ENCODE measurements around the gene VSTM2B. TPM values are rescaled to one million over a fixed set of nuclear protein-coding genes. Genes with fewer than 3 reads are reported as not detected.
"Not testable (repeated sequence)": the region's sequence is repeated elsewhere in the genome, so short reads cannot be mapped to it uniquely, and the experiment has no call there.

The VSTM2B gene
- total RNA-seq, 1 donor from 2014 or later = not detected

DNA sequence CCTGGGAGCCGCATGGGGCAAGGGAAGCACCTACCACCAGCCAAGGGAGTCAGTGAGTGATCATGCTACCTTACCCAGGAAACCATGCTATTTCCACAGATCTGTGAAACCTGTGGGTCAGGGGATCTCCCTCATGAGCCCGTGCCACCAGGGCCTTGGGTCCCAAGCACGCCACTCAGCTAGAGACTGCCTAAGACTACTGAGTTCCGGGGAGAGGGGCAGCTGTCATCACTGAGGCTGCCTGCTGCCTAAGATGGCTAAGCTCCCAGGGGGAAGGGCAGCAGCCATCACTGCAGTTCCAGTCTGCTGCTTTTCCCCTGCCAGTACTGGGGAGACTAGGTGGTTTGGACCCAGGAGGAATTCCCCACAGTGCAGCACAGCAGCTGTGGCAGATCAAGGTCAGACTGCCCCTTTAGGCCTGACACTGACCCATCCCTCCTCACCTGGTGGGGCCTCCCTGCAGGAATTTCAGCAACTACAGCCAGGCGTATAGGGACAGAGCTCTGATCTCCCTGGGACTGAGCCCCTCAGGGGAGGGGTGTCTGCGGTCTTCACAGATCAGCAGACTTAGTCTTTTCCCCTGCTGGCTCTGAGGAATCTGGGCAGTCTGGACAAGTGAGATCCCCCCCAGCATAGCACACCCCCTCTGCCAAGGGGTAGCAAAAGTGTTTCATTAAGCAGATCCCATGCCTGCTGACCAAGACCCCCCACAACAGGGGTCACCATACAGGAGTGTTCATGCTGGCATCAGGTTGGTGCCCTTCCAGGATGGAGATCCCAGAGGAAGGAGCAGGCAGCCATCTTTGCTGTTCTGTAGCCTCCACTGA lies 26.9 kb downstream of the VSTM2B start:
- intact Hi-C loops (cut with DNase I) = no loop called here
- DNase-seq (no peak), ATAC-seq (ENCODE audit: poor library complexity) (no peak)

GRCh38 chr19:29554149-29554548 lies 28.4 kb downstream of the VSTM2B start:
- no peak for ATAC-seq (ENCODE audit: poor library complexity)
- intact Hi-C loops (cut with DNase I) = no loop called here
- no peak for DNase-seq

DNA sequence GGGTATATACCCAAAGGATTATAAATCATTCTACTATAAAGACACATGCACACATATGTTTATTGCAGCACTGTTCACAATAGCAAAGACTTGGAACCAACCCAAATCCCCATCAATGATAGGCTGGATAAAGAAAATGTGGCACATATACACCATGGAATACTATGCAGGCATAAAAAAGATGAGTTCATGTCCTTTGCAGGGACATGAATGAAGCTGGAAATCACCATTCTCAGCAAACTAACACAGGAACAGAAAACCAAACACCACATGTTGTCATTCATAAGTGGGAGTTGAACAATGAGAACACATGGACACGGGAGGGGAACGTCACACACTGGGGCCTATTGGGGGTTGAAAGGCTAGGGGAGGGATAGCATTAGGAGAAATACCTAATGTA lies 33.3 kb downstream of the VSTM2B start:
- ATAC-seq (ENCODE audit: poor library complexity); DNase-seq; intact Hi-C loops (cut with DNase I): not testable (repeated sequence)

DNA sequence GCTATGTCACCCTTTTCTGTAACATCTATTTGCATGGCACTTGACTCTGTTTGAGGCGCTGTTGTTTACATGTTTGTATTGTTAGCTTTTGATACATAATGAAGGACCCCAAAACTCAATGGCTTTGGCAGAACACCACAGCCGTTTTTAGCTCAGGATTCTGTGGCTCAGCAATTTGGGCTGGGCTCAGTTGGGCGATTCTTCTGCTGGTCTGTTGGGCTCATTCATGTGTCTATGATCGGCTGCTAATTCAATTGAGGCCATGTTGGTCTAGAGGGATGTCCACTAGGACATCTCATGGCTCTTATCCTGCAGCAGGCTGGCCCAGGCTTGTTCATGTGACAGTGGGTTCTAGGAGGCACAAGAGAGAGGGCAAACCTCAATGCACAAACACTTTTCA lies 33.9 kb downstream of the VSTM2B start:
- ATAC-seq (ENCODE audit: poor library complexity) (no peak), DNase-seq (no peak)
- intact Hi-C loops (cut with DNase I) = no loop called here

DNA sequence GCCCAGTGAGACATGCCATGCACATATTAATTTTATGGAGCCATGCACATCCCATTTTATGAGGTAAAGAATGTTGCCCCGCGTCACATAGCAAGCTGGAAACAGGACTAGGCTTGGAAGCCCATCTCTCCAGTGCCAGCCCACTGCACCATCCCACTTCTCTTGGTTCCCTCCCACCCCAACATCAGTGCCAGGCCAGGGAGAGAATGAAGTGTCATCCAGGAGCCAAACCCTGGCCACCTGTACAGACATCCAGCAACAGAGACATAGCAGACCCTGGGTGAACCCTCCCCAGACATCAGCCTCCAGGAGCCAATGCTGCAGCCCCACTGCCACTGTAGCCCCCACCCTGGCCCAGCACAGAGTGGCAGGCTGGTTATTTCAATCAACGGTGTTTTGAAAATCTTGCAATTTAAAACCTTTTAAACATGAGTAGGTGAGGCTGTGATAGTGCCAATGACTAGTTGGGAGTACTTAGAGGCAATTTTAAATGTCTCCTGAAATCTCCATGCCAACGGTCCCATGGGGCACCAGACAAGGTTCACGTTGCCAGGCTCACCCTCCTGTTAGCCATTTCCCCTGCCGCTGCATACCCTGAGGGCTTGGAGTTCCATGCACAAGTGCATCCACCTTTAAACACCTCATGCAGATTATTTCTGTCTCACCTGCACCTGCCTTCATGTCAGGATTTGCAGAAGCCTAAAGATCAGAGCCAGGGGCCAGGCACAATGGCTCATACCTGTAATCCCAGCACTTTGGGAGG lies 34.7 kb downstream of the VSTM2B start:
- ATAC-seq (ENCODE audit: poor library complexity) = no peak
- no peak for DNase-seq
- intact Hi-C loops (cut with DNase I) = no loop called here

- no peak for DNase-seq
- intact Hi-C loops (cut with DNase I) = no loop called here
- no peak for ATAC-seq (ENCODE audit: poor library complexity)
Measured at GRCh38 chr19:29561601-29562000, 35.8 kb downstream of the VSTM2B start.

DNA sequence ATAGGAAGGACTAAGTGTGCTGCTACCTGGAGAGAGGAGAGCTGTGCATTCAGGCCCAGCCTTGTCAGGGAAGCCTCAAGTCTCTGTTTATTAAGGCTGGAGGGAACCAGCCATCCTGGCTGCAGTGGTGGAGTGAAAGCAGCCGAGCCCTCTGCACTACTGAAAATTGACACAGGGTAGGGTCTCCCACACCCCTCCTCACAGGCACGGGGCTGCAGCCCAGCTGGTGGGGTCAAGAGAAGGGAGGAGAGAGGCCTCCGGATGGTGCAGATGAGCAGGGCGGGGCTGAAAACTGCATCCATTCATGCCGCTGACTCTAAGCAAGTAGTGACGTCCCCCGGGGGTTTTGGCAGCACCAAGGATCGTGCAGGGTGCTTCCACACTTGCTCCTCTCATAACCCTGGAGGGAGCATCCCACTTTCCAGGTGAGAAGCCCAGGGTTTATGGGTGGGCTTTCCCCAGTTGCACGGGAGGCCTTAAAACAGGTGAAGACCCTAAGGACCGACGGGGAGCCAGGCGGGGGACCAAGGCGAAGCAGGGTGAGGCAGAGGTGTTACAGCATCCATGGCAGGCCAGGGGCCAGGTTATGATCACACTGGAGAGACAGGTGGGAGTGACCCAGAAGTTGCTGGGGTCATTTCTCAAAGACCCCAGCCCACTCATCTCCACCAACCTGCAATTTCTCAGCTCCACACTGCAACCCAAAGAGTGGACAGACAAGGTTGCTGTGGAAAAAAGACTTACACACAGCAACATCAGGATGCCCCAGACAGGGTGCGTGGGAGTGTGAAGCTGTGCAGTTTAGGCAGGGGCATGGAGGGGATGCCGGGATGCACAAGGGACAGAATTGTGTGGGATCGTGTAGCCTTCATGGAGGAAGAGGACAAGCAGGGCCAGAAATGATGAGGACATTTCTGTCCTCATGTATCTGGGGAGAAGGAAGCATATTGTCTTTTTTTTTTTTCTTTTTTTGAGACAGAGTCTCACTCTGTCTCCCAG lies 36.8 kb downstream of the VSTM2B start:
- intact Hi-C loops (cut with DNase I) = no loop called here
- no peak for ATAC-seq (ENCODE audit: poor library complexity)
- no peak for DNase-seq

DNA sequence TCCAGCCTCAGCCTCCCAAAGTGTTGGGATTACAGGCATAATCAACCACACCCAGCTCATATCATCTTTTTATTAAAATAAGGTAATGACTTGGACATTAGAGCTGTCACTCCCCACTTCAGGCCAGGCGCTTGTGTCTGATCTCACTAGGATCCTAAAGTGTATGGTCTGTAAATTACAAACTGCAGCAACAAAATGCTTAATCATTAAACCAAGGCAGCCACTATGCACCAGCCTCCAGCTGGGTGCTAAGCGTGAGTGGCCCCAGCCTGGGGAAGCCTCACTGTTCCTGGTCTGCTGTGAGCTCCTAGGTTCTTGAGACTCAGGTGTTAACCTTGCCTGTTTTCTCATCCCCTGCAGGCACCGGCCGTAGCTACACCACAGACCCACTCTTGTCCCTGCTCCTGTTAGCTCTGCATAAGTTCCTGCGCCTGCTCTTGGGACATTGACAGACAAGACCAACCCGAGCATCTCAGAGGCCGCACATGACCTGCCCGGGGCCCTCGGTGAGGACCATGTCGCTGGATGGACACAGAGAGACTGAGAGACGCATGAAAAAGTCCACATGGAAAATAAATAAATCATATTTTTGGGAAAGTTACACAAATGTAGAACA lies 37.8 kb downstream of the VSTM2B start:
- intact Hi-C loops (cut with DNase I) = no loop called here
- DNase-seq (no peak), ATAC-seq (ENCODE audit: poor library complexity) (no peak)

GRCh38 chr19:29564574-29565005 lies 38.8 kb downstream of the VSTM2B start:
- intact Hi-C loops (cut with DNase I) = no loop called here
- no peak for DNase-seq
- ATAC-seq (ENCODE audit: poor library complexity) = peak; percentile 57

GRCh38 chr19:29565171-29565570 lies 39.4 kb downstream of the VSTM2B start:
- ATAC-seq (ENCODE audit: poor library complexity) = no peak
- DNase-seq = no peak
- intact Hi-C loops (cut with DNase I) = no loop called here

DNA sequence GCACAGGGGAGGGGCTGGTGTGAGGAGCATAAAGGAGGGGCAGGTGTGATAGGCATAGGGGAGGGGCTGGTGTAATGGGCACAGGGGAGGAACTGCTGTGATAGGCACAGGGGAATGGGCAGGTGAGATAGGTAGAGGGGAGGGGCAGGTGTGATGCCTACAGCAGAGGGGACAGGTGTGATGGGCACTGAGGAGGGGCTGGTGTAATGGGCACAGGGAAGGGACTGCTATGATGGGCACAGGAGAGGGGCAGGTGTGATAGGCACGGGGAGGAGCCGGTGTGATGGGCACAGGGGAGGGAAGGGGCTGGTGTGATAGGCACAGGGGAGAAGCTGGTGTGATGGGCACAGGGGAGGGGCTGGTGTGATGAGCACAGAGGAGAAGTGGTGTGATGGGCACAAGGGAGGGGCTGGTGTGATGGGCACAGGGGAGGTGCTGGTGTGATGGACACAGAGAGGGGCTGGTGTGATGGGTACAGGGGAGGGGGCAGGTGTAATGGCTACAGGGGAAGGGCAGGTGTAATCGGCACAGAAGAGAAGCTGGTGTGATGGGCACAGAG lies 40.8 kb downstream of the VSTM2B start:
- intact Hi-C loops (cut with DNase I) = no loop called here

GRCh38 chr19:29567366-29567915 lies 41.6 kb downstream of the VSTM2B start:
- no peak for ATAC-seq (ENCODE audit: poor library complexity)
- DNase-seq = no peak
- intact Hi-C loops (cut with DNase I) = no loop called here

More for the DNA sequence above, 40.8 kb downstream of the VSTM2B start:
- ATAC-seq (ENCODE audit: poor library complexity) = no peak
- DNase-seq = no peak

GRCh38 chr19:29568036-29569025 lies 42.5 kb downstream of the VSTM2B start:
- ATAC-seq (ENCODE audit: poor library complexity) (no peak), DNase-seq (no peak)
- intact Hi-C loops (cut with DNase I) = no loop called here

- intact Hi-C loops (cut with DNase I) = no loop called here
- ATAC-seq (ENCODE audit: poor library complexity) (no peak), DNase-seq (no peak)
Measured at GRCh38 chr19:29569038-29569911, 43.5 kb downstream of the VSTM2B start.

DNA sequence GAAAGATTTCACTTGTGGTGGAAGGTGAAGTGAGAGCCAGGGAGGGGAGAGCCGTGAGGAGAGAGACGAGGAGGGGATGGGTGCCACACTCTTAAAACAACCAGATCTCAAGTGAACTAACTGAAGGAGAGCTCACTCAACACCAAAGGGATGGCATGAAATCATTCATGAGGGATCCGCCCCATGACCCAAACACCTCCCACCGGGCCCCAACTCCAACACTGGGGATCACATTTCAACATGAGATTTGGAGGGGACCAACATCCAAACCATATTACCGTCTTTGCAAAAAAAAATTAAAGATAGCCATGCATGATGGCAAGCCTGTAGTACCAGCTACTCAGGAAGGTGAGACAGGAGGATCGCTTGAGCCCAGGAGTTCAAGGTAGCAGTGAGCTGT lies 45.4 kb downstream of the VSTM2B start:
- ATAC-seq (ENCODE audit: poor library complexity) (no peak), DNase-seq (no peak)
- intact Hi-C loops (cut with DNase I) = no loop called here

DNA sequence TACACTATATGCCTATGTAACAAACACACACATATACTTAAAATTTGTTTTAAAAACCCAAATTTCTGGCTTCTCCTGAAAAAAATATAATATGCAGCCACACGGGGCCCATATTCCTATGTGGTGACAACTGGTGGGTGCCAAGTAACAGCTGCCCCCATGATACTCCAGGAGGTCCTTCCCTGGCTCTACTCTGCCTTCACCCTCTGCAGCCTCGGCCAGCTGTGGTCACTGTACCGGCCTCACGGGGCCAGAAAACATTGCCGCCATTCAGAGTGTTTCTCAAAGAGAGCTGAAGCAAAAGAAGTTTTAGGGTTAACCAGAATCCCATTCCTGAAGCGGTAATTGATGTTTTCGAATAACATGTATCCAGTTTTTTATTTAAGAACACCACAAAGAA lies 47.7 kb downstream of the VSTM2B start:
- intact Hi-C loops (cut with DNase I) = no loop called here
- ATAC-seq (ENCODE audit: poor library complexity) (no peak), DNase-seq (no peak)
